Measurements from ENCODE around the gene CPLX1.

GRCh38 chr4:793941-794621, 31.8 kb downstream of the CPLX1 start:
- TF ChIP-seq CTCF (conservative IDR thresholded peaks at IDR 0.05 in 1 of 2, IDR thresholded peaks at IDR 0.05 in 1 of 2; ENCODE audit: low read depth in 1 of 2, low read length in 2 of 2) (no peak), EZH2 (IDR thresholded peaks at IDR 0.05; ENCODE audit: low read length, missing control alignments) (no peak)
